Hematopoietic multipotent progenitor cell treated with erythropoietin and hydrocortisone succinate and interleukin-3 and kit ligand, for 17 days (in vitro differentiated cells): Measurements from ENCODE around the gene FGFR2.
"Not testable (repeated sequence)": the region's sequence is repeated elsewhere in the genome, so short reads cannot be mapped to it uniquely, and the experiment has no call there.

Source experiments
- DNase-seq: peaks from one replicate; pipeline ENCODE4 v3.0.0-alpha.2; 2015; ENCODE audit warnings: low spot score

FGFR2 gene

DNA sequence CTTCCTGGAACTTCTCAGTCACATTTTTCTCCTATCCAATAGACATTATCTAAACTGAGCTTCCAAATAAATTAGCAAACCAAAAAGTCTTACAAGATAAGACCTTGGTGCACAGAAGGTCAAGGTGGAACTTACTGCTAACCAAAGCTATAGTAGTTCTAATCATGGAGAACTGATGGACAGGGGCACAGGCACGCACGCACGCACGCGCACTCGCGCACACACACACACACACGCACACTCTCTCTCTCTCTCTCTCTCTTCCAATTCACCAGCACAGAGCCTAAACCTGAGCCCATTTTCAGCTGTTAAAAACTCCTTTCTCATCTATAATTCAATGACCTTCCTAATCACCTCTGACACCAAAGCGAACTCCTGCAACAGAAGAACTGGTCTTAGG lies 7.5 kb downstream of the FGFR2 start:
- no peak for DNase-seq

- DNase-seq, result no peak
These were observed 8.7 kb downstream of the FGFR2 start for GRCh38 chr10:121589553-121589952.

DNA sequence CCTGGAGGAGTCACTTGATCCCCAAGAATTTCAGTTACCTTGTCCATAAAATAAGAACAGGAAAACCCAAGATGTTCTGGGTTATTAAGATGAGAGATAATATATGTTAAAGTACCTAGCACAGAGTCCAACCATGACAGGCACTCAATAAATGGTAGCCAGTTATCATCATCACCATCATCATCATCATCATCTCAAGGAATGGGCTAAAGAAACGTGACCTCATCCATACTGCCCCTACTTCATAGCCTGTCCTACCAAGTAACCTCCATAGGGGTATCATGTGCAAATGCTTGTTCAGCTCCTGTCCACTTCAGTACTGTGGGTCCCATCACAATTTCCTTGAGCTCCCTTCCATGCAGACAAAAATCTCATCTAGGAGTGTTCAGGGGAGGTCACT lies 14.4 kb downstream of the FGFR2 start:
- DNase-seq, result no peak

DNA sequence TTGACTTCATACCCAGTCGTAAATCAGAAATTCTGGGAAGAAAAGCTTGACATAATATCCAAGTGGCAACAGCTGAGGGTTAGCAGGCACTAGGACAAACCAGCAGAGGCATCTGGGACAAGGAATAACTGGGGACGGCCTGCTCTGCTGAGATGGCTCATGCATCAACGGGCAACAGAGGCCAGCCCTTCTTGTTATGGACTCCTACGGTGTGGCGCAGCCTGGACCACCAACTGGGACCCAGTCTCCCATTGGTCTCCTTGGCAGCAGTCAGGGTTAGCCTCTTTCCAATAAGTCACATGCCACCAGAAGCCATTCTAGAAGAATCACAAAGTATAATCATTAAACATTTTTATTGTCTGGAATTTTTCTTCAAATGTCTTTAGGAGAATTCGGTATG lies 15.0 kb downstream of the FGFR2 start:
- no peak for DNase-seq

DNA sequence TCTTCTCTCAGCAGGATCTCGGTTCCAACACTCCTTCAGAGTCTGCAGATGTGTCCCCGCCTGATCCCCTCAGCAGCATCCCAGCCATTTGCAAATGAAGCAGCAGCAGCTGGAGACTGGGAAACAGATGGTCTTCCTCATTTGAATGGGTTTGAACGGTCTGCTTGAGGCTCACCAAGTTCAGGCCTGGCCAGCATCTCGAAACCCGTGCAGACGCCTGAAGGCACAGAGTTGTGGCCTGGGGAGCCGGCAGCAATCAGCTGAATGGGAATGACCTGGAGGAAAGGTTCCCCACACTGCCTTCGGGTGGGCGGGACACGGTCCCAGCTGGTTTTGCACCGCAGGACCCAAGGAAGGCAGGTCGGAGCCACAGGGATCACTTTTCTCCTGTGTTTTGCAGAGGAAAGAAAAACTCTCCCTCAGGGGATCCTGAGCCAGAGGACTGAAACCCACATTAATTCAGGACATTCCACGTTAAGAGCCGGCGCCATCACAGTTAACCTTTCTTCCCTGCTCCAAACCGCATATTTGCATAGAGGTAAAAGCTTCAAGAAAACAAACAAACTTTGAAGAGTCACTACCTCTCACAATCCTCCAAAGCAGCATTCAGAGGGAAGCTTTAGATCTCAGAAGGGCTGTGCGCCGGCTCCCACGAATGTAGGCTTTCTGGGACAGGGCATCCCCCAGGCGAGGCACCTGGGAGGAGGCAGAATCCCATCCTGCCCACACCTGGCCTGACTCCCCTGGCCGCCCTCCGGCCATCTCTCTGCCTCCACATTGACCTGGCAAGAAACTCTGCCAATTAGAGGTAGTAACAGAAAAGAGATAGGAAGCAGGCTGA lies 17.7 kb downstream of the FGFR2 start:
- no peak for DNase-seq

DNA sequence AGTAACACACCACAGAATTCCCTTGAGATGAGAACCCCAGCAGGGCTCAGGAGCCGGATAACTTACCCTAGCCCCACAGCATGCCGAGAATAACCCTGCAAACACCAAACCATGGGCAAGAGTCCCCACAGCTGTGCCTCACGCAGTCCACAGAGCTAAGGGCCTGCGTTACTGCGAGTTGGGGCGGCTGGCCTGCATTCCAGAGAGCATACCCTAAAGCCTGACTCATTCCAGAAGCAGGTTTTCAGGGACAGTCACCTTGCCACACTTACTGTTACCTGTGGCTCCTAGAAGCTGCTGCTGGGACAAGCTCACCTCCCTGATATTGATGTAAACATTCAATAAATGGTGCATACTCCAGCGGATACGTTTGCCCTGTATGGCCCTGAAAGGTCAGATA lies 18.6 kb downstream of the FGFR2 start:
- DNase-seq, result no peak

GRCh38 chr10:121578965-121579364 lies 19.3 kb downstream of the FGFR2 start:
- DNase-seq, result no peak

GRCh38 chr10:121578298-121578697 lies 19.9 kb downstream of the FGFR2 start:
- DNase-seq, result no peak

DNA sequence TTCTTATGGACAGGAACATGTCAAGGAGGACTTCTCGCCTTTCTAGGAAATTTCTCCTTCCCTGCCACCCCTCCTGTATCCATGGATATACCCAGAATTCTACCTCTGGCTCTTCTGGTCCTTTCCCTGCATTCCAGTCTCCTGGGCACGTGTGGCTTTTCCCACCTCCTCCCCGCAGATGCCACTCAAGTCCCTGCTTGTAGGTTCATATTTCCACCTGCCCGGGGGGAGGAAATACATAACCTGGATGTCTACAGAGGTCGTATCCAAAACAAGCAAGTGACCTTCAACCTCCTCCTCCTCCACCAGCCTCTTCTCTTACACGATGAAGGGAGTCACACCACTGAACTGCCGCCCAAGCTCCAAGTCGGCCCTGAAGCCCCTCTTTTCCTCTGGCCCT lies 20.7 kb downstream of the FGFR2 start:
- DNase-seq, result no peak

DNA sequence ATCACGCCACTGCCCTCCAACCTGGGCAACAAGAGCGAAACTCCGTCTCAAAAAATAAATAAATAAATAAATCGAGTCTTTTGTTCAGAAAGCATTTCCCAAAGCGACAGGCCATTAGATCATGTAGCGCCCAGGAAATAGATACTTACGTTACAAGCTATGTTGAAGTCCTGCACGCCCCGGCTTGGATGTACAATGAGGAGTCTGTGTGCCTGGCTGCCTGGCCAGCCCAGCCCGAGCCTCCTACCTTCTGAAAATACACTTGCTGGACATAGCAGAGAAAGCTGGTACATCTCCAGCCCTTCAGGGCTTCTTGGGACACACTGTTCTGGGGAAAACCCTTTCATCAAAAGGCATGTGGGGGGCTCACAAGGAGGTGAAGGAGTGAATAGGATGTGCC lies 22.1 kb downstream of the FGFR2 start:
- DNase-seq, result no peak

GRCh38 chr10:121574519-121575166 lies 23.6 kb downstream of the FGFR2 start:
- no peak for DNase-seq

DNA sequence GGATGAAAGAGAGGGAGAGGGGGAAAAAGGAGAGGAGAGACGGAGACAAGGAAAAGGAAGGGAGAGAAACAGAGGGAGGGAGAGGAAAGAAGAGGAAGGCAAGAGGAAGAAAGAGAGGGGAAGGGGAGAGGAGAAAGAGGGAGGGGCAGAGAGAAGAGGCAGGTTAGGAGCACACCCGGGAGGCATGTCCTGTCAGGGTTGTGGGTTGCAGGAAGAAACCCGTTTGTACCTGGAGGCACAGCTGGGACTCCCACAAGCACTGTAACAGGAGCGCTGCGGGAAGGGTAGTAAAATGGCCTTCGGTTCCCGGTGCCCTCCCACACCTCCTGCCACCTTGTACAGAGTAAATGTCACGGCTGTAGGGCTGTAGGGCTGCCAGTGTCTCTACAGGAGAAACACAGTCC lies 24.7 kb downstream of the FGFR2 start:
- no peak for DNase-seq

DNA sequence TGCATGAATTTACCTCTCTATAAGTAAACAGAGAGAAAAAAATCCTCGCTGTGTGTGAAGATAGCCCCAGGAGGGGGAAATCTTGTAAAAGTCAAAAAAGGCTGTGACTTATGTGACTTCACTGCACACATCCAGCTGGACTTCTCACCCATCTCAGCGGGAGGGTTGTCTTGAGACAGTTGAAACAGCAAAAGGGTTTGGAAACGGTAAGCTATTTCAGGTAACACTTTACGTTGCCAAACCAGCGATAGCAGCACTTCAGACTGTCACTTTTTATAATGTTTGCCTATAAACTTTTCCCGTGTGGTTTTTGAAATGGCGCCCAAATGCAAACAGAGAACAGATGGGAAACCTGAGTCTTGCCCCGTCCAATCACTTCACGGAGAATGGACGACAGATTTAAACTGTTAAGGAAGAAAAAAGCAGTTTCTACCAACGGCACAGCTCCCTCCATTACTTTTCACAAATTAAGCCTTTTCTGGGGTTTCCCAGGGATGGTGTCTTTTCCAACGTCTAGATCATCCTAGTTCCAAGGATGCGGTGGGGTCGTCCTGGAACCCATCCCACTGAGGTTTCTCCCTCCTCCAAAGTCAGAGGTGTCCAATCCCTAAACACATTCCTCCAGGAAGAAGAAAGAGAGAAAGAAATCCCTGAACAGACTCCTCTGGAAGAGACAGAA lies 25.2 kb downstream of the FGFR2 start:
- no peak for DNase-seq

GRCh38 chr10:121570315-121570714 lies 27.9 kb downstream of the FGFR2 start:
- DNase-seq, result no peak

GRCh38 chr10:121568275-121568674 lies 30.0 kb downstream of the FGFR2 start:
- no peak for DNase-seq

GRCh38 chr10:121567569-121567968 lies 30.7 kb downstream of the FGFR2 start:
- no peak for DNase-seq

DNA sequence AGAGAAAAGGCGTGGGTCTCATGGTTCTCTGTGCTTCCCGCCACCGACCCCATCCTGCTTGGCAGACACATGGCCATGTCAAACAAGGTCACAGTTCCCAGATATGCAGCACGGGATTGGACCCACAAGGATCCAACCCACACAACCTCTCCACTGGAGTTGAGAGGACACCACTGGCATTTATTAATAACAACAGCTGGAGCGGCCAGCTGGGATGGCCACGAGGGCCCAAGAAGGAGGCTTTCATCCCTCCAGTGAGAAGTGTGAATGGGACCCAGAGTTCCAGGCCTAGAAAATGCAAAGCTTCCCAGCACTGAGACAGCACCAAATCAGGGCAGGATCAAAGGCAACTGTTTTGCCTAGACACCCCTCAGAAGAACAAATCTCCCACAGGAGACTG lies 31.5 kb downstream of the FGFR2 start:
- DNase-seq, result no peak

- no peak for DNase-seq
These were observed 38.8 kb downstream of the FGFR2 start for GRCh38 chr10:121559326-121560026.

DNA sequence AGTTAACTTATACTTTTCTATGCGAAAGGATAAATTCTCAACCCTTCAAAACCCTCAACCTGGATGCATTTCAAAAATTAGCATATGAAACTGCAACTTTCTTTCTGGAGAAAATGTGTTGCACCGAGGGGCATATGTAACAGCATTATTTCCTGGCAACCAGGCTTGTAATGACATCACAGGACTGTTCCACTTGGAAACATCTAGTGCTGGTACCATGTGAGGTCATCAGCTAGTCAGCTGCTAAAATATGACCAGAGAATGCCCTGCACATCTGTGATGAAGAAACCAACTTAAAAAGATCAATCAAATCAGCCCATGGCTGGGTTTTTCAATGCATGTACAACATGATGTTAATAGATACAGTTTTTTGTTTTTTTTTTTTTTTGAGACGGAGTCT lies 40.0 kb downstream of the FGFR2 start:
- DNase-seq, result no peak

DNA sequence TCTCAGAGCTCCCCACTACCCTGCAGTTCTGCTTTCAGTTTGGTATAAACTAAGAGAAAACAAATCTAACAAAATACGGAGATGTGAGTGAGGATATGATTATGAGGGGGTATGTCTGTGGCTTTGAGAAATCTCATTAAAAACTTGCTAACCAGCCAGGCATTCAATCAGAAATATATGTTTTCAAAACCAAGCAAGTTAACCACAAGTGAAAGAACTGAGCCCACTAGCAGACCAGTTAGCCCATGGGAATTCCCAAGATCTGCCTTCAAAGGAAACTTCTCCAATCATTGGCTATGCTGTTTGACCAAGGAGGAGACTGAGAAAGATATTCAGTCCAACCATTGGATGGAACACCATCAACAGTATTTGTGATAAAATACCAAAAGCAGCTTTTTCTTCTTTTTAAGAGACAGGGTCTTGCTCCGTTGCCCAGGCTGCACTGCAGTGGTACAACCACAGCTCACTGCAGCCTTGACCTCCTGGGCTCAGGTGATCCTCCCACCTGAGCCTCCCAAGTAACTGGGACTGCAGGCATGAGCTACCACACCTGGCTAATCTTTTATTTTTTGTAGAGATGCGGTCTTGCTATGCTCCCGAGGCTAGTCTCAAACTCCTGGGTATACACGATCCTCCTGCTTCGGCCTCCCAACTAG lies 41.2 kb downstream of the FGFR2 start:
- DNase-seq, result no peak

- DNase-seq, result no peak
These were observed 41.8 kb downstream of the FGFR2 start for GRCh38 chr10:121556455-121556854.

DNA sequence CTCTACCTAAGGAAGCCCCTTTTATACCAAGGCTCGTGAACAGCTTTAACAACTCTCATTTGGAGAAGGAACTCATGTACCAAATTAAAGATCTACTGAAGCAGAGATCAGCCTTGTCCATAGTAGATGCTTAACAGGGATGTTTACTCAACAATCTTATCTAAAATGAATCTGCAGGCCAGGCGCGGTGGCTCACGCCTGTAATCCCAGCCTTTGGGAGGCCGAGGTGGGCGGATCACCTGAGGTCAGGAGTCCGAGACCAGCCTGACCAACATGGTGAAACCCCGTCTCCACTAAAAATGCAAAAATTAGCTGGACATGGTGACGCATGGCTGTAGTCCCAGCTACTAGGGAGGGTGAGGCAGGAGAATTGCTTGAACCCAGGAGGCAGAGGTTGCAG lies 43.3 kb downstream of the FGFR2 start:
- DNase-seq, result not testable (repeated sequence)
